ENCODE results near the gene TTN.

DNA sequence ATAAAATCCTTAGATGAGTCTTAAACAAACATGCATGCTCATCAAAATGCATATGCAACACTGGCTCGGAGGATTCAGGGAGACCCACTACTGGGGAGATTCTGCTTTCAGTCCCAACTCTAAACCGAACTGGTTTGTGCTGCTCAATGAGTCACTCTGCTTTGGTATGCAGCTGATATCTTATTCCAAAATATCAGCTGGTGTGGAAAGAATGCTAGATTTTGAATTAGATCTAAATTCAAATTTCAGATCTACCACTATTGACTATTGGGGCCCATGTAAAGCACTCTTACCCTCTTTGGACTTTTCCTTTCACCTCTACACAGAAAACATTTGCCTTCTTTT, 39.2 kb upstream of the TTN start:
- TF ChIP-seq, protein P1, sequence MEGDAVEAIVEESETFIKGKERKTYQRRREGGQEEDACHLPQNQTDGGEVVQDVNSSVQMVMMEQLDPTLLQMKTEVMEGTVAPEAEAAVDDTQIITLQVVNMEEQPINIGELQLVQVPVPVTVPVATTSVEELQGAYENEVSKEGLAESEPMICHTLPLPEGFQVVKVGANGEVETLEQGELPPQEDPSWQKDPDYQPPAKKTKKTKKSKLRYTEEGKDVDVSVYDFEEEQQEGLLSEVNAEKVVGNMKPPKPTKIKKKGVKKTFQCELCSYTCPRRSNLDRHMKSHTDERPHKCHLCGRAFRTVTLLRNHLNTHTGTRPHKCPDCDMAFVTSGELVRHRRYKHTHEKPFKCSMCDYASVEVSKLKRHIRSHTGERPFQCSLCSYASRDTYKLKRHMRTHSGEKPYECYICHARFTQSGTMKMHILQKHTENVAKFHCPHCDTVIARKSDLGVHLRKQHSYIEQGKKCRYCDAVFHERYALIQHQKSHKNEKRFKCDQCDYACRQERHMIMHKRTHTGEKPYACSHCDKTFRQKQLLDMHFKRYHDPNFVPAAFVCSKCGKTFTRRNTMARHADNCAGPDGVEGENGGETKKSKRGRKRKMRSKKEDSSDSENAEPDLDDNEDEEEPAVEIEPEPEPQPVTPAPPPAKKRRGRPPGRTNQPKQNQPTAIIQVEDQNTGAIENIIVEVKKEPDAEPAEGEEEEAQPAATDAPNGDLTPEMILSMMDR (IDR thresholded peaks at IDR 0.05): no peak
- no peak for TF ChIP-seq POLR2AphosphoS5 (IDR thresholded peaks at IDR 0.05; ENCODE audit: low read depth, low read length)
- TF ChIP-seq, protein P2, sequence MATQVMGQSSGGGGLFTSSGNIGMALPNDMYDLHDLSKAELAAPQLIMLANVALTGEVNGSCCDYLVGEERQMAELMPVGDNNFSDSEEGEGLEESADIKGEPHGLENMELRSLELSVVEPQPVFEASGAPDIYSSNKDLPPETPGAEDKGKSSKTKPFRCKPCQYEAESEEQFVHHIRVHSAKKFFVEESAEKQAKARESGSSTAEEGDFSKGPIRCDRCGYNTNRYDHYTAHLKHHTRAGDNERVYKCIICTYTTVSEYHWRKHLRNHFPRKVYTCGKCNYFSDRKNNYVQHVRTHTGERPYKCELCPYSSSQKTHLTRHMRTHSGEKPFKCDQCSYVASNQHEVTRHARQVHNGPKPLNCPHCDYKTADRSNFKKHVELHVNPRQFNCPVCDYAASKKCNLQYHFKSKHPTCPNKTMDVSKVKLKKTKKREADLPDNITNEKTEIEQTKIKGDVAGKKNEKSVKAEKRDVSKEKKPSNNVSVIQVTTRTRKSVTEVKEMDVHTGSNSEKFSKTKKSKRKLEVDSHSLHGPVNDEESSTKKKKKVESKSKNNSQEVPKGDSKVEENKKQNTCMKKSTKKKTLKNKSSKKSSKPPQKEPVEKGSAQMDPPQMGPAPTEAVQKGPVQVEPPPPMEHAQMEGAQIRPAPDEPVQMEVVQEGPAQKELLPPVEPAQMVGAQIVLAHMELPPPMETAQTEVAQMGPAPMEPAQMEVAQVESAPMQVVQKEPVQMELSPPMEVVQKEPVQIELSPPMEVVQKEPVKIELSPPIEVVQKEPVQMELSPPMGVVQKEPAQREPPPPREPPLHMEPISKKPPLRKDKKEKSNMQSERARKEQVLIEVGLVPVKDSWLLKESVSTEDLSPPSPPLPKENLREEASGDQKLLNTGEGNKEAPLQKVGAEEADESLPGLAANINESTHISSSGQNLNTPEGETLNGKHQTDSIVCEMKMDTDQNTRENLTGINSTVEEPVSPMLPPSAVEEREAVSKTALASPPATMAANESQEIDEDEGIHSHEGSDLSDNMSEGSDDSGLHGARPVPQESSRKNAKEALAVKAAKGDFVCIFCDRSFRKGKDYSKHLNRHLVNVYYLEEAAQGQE (IDR thresholded peaks at IDR 0.05; ENCODE audit: insufficient read depth in 1 of 2, low read depth in 2 of 2, low read length in 1 of 2): no peak
- no peak for TF ChIP-seq SIN3A (IDR thresholded peaks at IDR 0.05; ENCODE audit: borderline replicate concordance, insufficient read depth, low read depth, low read length)

Data from Panc1 (cell line).